Heart left ventricle (tissue), 16 donors: ENCODE measurements around the gene KCNK18. TPM values are rescaled to one million over a fixed set of nuclear protein-coding genes. Genes with fewer than 3 reads are reported as not detected.

Experiments used
- ATAC-seq, 4 donors: fragments of 200-7000 bp; cut with Tn5 transposase; one replicate each; pipeline ENCODE4 v1.9.1; 2020 to 2022; ENCODE audit warnings: moderate library complexity in 4 of 4, mild to moderate bottlenecking in 3 of 4, moderate number of reproducible peaks in 1 of 4
- DNase-seq, 5 donors: peaks; one replicate each; pipeline ENCODE4 v3.0.0-alpha.2; 2020
- H3K27ac ChIP-seq, 12 donors: fragments of 200-600 bp; sonication (generic) in 4 of 12; one replicate each; pipeline versions ENCODE4 v1.5.0 to v1.8.0; 2016 to 2022; ENCODE audit warnings: mild to moderate bottlenecking in 2 of 12
- H3K27me3 ChIP-seq, 9 donors: fragments of 200-600 bp; sonication (generic) in 2 of 9; one replicate each; pipeline versions ENCODE4 v1.5.1 to v1.8.0; 2016 to 2022; ENCODE audit warnings: mild to moderate bottlenecking in 3 of 9
- H3K36me3 ChIP-seq, 9 donors: fragments of 200-600 bp; sonication (generic) in 2 of 9; one replicate each; pipeline versions ENCODE4 v1.5.0 to v1.8.0; 2018 to 2022; ENCODE audit warnings: mild to moderate bottlenecking in 2 of 9
- H3K4me1 ChIP-seq, 12 donors: fragments of 200-600 bp; sonication (generic) in 4 of 12; one replicate each; pipeline versions ENCODE4 v1.5.0 to v1.8.0; 2016 to 2022; ENCODE audit warnings: mild to moderate bottlenecking in 3 of 12
- H3K4me3 ChIP-seq, 12 donors: fragments of 200-600 bp; sonication (generic) in 4 of 12; one replicate each; pipeline versions ENCODE4 v1.5.0 to v1.8.0; 2017 to 2022; ENCODE audit warnings: mild to moderate bottlenecking in 9 of 12, moderate library complexity in 4 of 12
- H3K9me3 ChIP-seq, 12 donors: fragments of 200-600 bp; sonication (generic) in 4 of 12; one replicate each; pipeline versions ENCODE4 v1.5.0 to v1.8.0; 2016 to 2022; ENCODE audit warnings: mild to moderate bottlenecking in 1 of 12
- CTCF ChIP-seq, 12 donors: fragments of 200-600 bp; sonication (generic) in 4 of 12; IDR thresholded peaks; one replicate each; pipeline versions ENCODE4 v1.5.0 to v1.8.0; 2018 to 2022; ENCODE audit warnings: antibody characterized with exemption in 12 of 12, mild to moderate bottlenecking in 5 of 12
- POLR2A ChIP-seq, 2 donors: fragments of 450-650 bp; IDR thresholded peaks; one replicate each; pipeline ENCODE4 v1.6.1; 2017; ENCODE audit warnings: antibody characterized with exemption in 2 of 2, mild to moderate bottlenecking in 2 of 2, moderate library complexity in 2 of 2
- WGBS, 4 donors: extraction: QIAGEN DNeasy Blood & Tissue Kit in 2 of 4; methylation state at CpG; one replicate each; pipeline versions ENCODE4 v1.1.5 to v1.1.7; 2013 to 2018; 5-methylcytosine and 5-hydroxymethylcytosine counted together
- intact Hi-C, 10 donors: fragments of 100-400 bp; cut with DNase I; formaldehyde crosslinking; loops; one replicate each; pipeline versions ENCODE4 v1.11.1 to v1.14.2; 2022
- polyA plus RNA-seq, 2 donors: library from polyadenylated mRNA; stranded (reverse); fragments of 200-250 nt; gene quantifications; one replicate each; pipeline ENCODE4 v1.2.3, GENCODE V29; 2013
- total RNA-seq, 9 donors: library from RNA; depleted of rRNA in 2 of 9; stranded (reverse); fragments of >200 nt in 2 of 9; fragmentation: NEBNext Ultra II Directional in 3 of 9; extraction: Animal tissue kit (Norgen Biotek cat#: 25700) in 3 of 9; gene quantifications; one replicate each; pipeline versions ENCODE4 v1.1.0 to v1.2.4, GENCODE V29; 2016 to 2023
- donor health status: ischemic (EF 13 %, LVEDD 7.1; RV severe dilation, severe dysfunction).
- donor health status: healthy with polysubstance abuse.
- donor health status: DM: no; HTN: yes; CAD: no.
- donor health status: DM: no; HTN: no; CAD: no.
- donor health status: ischemic (EF 25% LVEDD 6.9; RV normal size, moderate dysfunction).
- donor health status: ischemic (EF 25% LVEDD 5.7; RV mildly dilated, moderate dysfunction).
- donor health status: healthy.
- donor health status: DM: yes; HTN: yes; CAD: no.
- donor health status: ischemic (EF 35%, LVEDD 5.7; RV mildly dilated, moderate dysfunction).
- donor health status: nonischemic (EF 11% LVEDD 7.7; RV severe dilation, severe dysfunction).
- donor health status: DM: yes; HTN: yes; CAD: no.
- donor health status: PGD.
- donor health status: ischemic (EF 29% LVEDD 5.4; RV normal size, mild dysfunction).
- donor health status: nonischemic (EF 23%, LVEDD 6.1; RV moderate dilation, normal function).

The KCNK18 gene
- total and polyA plus RNA-seq, 11 donors: not detected

GRCh38 chr10:117222976-117223692, 25.8 kb downstream of the KCNK18 start:
- peaks cover 0 to 56% (median 7%) of the 10 kb centered on the region in 9 donors for H3K27me3 ChIP-seq
- no peak overlapping the region for H3K27ac ChIP-seq
- intact Hi-C loops: loop anchor here in 2 of 10 donors (10.0 kb wide), 2 partner anchors 92 to 222 kb away; no protein-coding TSS in a partner anchor
- WGBS, 4 donors: 62 to 73% (median 65%) methylated on average over 4 of the region's 4 CpGs
- H3K4me3 ChIP-seq: no peak overlapping the region
- no peak for TF ChIP-seq POLR2A (IDR thresholded peaks at IDR 0.05)
- TF ChIP-seq CTCF (IDR thresholded peaks at IDR 0.05): no peak
- no peaks in the 10 kb centered on the region for H3K4me1 ChIP-seq
- no peak for ATAC-seq
- H3K36me3 ChIP-seq: no peaks in the 10 kb centered on the region
- DNase-seq: no peak
- no peaks in the 10 kb centered on the region for H3K9me3 ChIP-seq

- TF ChIP-seq CTCF (IDR thresholded peaks at IDR 0.05): no peak
- Histone ChIP-seq H3K27me3 (peaks cover 0 to 56% (median 7%) of the 10 kb centered on the region in 9 donors), H3K36me3 (no peaks in the 10 kb centered on the region), H3K4me3 (no peak overlapping the region), H3K9me3 (no peaks in the 10 kb centered on the region), H3K4me1 (no peaks in the 10 kb centered on the region), H3K27ac (no peak overlapping the region)
- intact Hi-C loops: loop anchor here in 2 of 10 donors (10.0 kb wide), 2 partner anchors 91 to 221 kb away; no protein-coding TSS in a partner anchor
- DNase-seq (no peak), ATAC-seq (no peak)
- WGBS, 4 donors: 81 to 88% (median 82%) methylated on average over 7 of the region's 7 CpGs
Measured at GRCh38 chr10:117223693-117224430, 26.6 kb downstream of the KCNK18 start.

- no peak overlapping the region for H3K27ac ChIP-seq
- intact Hi-C loops: loop anchor here in 2 of 10 donors (10.0 kb wide), 2 partner anchors 90 to 220 kb away; no protein-coding TSS in a partner anchor
- H3K4me1 ChIP-seq: no peaks in the 10 kb centered on the region
- no peaks in the 10 kb centered on the region for H3K36me3 ChIP-seq
- no peak overlapping the region for H3K4me3 ChIP-seq
- ATAC-seq: no peak
- 56 to 80% (median 75%) methylated on average over 3 of the region's 3 CpGs for WGBS, 4 donors
- DNase-seq: no peak
- TF ChIP-seq POLR2A (IDR thresholded peaks at IDR 0.05) (no peak), CTCF (IDR thresholded peaks at IDR 0.05) (no peak)
- peaks cover 0 to 60% (median 8%) of the 10 kb centered on the region in 9 donors for H3K27me3 ChIP-seq
- H3K9me3 ChIP-seq: no peaks in the 10 kb centered on the region
Measured at GRCh38 chr10:117224881-117225280, 27.6 kb downstream of the KCNK18 start.

- ATAC-seq: no peak
- TF ChIP-seq CTCF (IDR thresholded peaks at IDR 0.05): peak in 1 of 12 donors; percentile 12
- no peak for TF ChIP-seq POLR2A (IDR thresholded peaks at IDR 0.05)
- 25 to 33% (median 30%) methylated on average over 10 of the region's 10 CpGs for WGBS, 4 donors
Measured at GRCh38 chr10:117226813-117227451, 29.6 kb downstream of the KCNK18 start.

More at GRCh38 chr10:117226813-117227451, 29.6 kb downstream of the KCNK18 start:
- Histone ChIP-seq H3K27me3 (peaks cover 0 to 66% (median 12%) of the 10 kb centered on the region in 9 donors), H3K4me3 (no peak overlapping the region), H3K27ac (no peak overlapping the region), H3K9me3 (no peaks in the 10 kb centered on the region), H3K4me1 (no peaks in the 10 kb centered on the region), H3K36me3 (no peaks in the 10 kb centered on the region)
- no peak for DNase-seq
- intact Hi-C loops: loop anchor here in 2 of 10 donors (10.0 kb wide), 2 partner anchors 88 to 218 kb away; no protein-coding TSS in a partner anchor
